Hepatocyte (in vitro differentiated cells): ENCODE measurements around the gene TMEM191C.
"Not testable (repeated sequence)": the region's sequence is repeated elsewhere in the genome, so short reads cannot be mapped to it uniquely, and the experiment has no call there.

Experiments
- EZH2 ChIP-seq: fragments of 200-600 bp; sonication (generic); IDR thresholded peaks from 2 replicates; pipeline ENCODE4 v1.6.1; 2016; ENCODE audit warnings: antibody characterized with exemption, mild to moderate bottlenecking, borderline replicate concordance
- TF ChIP-seq, protein P1 (sequence below): fragments of 200-600 bp; sonication (generic); IDR thresholded peaks from 2 replicates; pipeline ENCODE4 v1.5.1; 2016; ENCODE audit warnings: antibody characterized with exemption, mild to moderate bottlenecking; ENCODE audit not compliant: poor library complexity

DNA sequence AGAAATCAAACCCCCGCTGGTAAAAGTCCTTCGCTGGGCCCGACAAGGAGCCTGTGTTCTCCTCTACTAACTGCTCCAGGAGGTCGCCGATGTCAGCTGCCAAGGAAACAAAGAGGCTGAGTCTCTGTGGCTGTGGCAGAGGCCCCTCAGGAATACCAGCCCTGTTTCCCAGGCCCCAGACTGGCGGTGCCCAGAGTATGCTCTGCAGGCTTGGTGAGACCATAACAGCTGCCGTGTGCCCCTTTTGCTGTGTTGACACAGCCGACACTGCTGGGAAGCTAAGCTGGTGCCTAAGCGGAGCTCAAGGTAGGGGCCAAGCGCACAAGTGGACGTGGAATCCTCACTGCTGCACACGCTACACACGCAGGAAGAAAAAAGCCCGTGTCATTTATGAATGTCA is 16.9 kb downstream of the TMEM191C start:
- TF ChIP-seq, protein P1, sequence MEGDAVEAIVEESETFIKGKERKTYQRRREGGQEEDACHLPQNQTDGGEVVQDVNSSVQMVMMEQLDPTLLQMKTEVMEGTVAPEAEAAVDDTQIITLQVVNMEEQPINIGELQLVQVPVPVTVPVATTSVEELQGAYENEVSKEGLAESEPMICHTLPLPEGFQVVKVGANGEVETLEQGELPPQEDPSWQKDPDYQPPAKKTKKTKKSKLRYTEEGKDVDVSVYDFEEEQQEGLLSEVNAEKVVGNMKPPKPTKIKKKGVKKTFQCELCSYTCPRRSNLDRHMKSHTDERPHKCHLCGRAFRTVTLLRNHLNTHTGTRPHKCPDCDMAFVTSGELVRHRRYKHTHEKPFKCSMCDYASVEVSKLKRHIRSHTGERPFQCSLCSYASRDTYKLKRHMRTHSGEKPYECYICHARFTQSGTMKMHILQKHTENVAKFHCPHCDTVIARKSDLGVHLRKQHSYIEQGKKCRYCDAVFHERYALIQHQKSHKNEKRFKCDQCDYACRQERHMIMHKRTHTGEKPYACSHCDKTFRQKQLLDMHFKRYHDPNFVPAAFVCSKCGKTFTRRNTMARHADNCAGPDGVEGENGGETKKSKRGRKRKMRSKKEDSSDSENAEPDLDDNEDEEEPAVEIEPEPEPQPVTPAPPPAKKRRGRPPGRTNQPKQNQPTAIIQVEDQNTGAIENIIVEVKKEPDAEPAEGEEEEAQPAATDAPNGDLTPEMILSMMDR, result not testable (repeated sequence)
- TF ChIP-seq EZH2, result not testable (repeated sequence)
